ENCODE results near the gene KHDC3L.

Gene KHDC3L

GRCh38 chr6:73348550-73349204, 13.8 kb upstream of the KHDC3L start:
- H3K18ac ChIP-seq (ENCODE audit: low read length): no peak overlapping the region
- H3K79me2 ChIP-seq (ENCODE audit: control insufficient read depth, insufficient read depth, low read length): no peaks in the 10 kb centered on the region
- H2BK5ac ChIP-seq (ENCODE audit: low read length): no peak overlapping the region
- no peak overlapping the region for H2BK15ac ChIP-seq (replicated peaks; ENCODE audit: low read depth)
- no peak overlapping the region for H3K23ac ChIP-seq (ENCODE audit: low read length)
- no peak overlapping the region for H4K8ac ChIP-seq (ENCODE audit: low read depth, low read length)
- no peak overlapping the region for H3K4ac ChIP-seq (ENCODE audit: low read depth, low read length)
- WGBS (ENCODE audit: extremely low coverage, insufficient coverage, low lambda C conversion rate): no CpG with 5 or more reads among the region's 33 CpGs
- no peaks in the 10 kb centered on the region for H3K4me1 ChIP-seq (ENCODE audit: control insufficient read depth, low read depth, low read length)
- H3K36me3 ChIP-seq (ENCODE audit: control insufficient read depth, insufficient read depth, low read length): no peaks in the 10 kb centered on the region
- no peak overlapping the region for H3K56ac ChIP-seq (ENCODE audit: low read length)
- H2AK5ac ChIP-seq (ENCODE audit: low read length): no peak overlapping the region
- H3K4me2 ChIP-seq (ENCODE audit: low read length): no peak overlapping the region
- no peak overlapping the region for H4K5ac ChIP-seq (ENCODE audit: low read length)
- H3K79me1 ChIP-seq (ENCODE audit: low read length): no peaks in the 10 kb centered on the region
- H3K4me3 ChIP-seq (ENCODE audit: low read length): no peak overlapping the region
- no peak overlapping the region for H2BK120ac ChIP-seq (ENCODE audit: low read depth, low read length)
- H3K27me3 ChIP-seq (ENCODE audit: insufficient read depth, low read length, poor library complexity): peaks cover 3% of the 10 kb centered on the region
- DNase-seq: no peak
- H3K9ac ChIP-seq (ENCODE audit: low read length): no peak overlapping the region
- no peak overlapping the region for H3K27ac ChIP-seq (ENCODE audit: low read depth, low read length)

DNA sequence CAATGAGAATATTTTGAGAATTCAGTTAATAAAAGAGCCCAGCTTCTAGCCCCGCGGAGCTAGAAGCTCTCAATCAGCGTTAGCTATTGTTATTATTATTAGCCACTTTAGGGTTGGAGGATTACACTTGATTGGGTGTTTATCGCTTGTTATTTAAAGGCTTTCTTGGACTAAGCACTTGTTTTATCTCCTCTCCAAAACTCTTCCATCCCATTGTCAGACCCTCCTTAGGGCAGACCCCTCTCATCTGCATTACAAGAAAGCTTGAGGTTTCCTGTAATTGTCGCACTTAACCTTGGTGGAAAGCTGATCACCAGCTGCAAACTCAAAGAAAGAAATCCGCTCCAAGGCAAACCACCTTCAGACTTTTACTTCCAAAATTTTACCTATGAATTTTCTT, 13.1 kb upstream of the KHDC3L start:
- H2BK120ac ChIP-seq (ENCODE audit: low read depth, low read length): no peak overlapping the region
- no peak overlapping the region for H3K18ac ChIP-seq (ENCODE audit: low read length)
- no peak overlapping the region for H3K27ac ChIP-seq (ENCODE audit: low read depth, low read length)
- no peak overlapping the region for H3K4me2 ChIP-seq (ENCODE audit: low read length)
- no peak overlapping the region for H3K56ac ChIP-seq (ENCODE audit: low read length)
- H3K4me3 ChIP-seq (ENCODE audit: low read length): no peak overlapping the region
- no peak overlapping the region for H2AK5ac ChIP-seq (ENCODE audit: low read length)
- H3K23ac ChIP-seq (ENCODE audit: low read length): no peak overlapping the region
- H3K36me3 ChIP-seq (ENCODE audit: control insufficient read depth, insufficient read depth, low read length): no peaks in the 10 kb centered on the region
- no peak overlapping the region for H2BK15ac ChIP-seq (replicated peaks; ENCODE audit: low read depth)
- H4K5ac ChIP-seq (ENCODE audit: low read length): no peak overlapping the region
- H2BK5ac ChIP-seq (ENCODE audit: low read length): no peak overlapping the region
- H3K27me3 ChIP-seq (ENCODE audit: insufficient read depth, low read length, poor library complexity): peaks cover 3% of the 10 kb centered on the region
- DNase-seq: peak; percentile 60
- H4K8ac ChIP-seq (ENCODE audit: low read depth, low read length): no peak overlapping the region
- no peak overlapping the region for H3K4ac ChIP-seq (ENCODE audit: low read depth, low read length)
- no peaks in the 10 kb centered on the region for H3K4me1 ChIP-seq (ENCODE audit: control insufficient read depth, low read depth, low read length)
- no peaks in the 10 kb centered on the region for H3K79me1 ChIP-seq (ENCODE audit: low read length)
- no CpG with 5 or more reads among the region's 6 CpGs for WGBS (ENCODE audit: extremely low coverage, insufficient coverage, low lambda C conversion rate)
- H3K79me2 ChIP-seq (ENCODE audit: control insufficient read depth, insufficient read depth, low read length): no peaks in the 10 kb centered on the region
- H3K9ac ChIP-seq (ENCODE audit: low read length): no peak overlapping the region

GRCh38 chr6:73353636-73354593, 8.5 kb upstream of the KHDC3L start, which contains the start of gene DPPA5:
Gene DPPA5, minus strand, starts transcription at chr6:73354276. Its CDS starts 51 bp downstream, at chr6:73354225.
- WGBS (ENCODE audit: extremely low coverage, insufficient coverage, low lambda C conversion rate): no CpG with 5 or more reads among the region's 59 CpGs
- no peak within 1 kb of the TSS for H2AK5ac ChIP-seq (ENCODE audit: low read length)
- H3K79me1 ChIP-seq (ENCODE audit: low read length): no peaks in the 10 kb centered on the region
- H4K5ac ChIP-seq (ENCODE audit: low read length): no peak within 1 kb of the TSS
- no peaks in the 10 kb centered on the region for H3K36me3 ChIP-seq (ENCODE audit: control insufficient read depth, insufficient read depth, low read length)
- no peak within 1 kb of the TSS for H3K4me3 ChIP-seq (ENCODE audit: low read length)
- H3K27ac ChIP-seq (ENCODE audit: low read depth, low read length): no peak within 1 kb of the TSS
- H2BK5ac ChIP-seq (ENCODE audit: low read length): no peak within 1 kb of the TSS
- no peak within 1 kb of the TSS for H2BK120ac ChIP-seq (ENCODE audit: low read depth, low read length)
- H3K79me2 ChIP-seq (ENCODE audit: control insufficient read depth, insufficient read depth, low read length): no peaks in the 10 kb centered on the region
- H3K4ac ChIP-seq (ENCODE audit: low read depth, low read length): no peak within 1 kb of the TSS
- H3K9ac ChIP-seq (ENCODE audit: low read length): no peak within 1 kb of the TSS
- H4K8ac ChIP-seq (ENCODE audit: low read depth, low read length): no peak within 1 kb of the TSS
- H3K27me3 ChIP-seq (ENCODE audit: insufficient read depth, low read length, poor library complexity): peaks cover 3% of the 10 kb centered on the region
- H3K23ac ChIP-seq (ENCODE audit: low read length): no peak within 1 kb of the TSS
- no peak within 1 kb of the TSS for H2BK15ac ChIP-seq (replicated peaks; ENCODE audit: low read depth)
- DNase-seq: no peak
- H3K4me1 ChIP-seq (ENCODE audit: control insufficient read depth, low read depth, low read length): no peaks in the 10 kb centered on the region
- no peak within 1 kb of the TSS for H3K56ac ChIP-seq (ENCODE audit: low read length)
- H3K18ac ChIP-seq (ENCODE audit: low read length): no peak within 1 kb of the TSS
- H3K4me2 ChIP-seq (ENCODE audit: low read length): no peak within 1 kb of the TSS

DNA sequence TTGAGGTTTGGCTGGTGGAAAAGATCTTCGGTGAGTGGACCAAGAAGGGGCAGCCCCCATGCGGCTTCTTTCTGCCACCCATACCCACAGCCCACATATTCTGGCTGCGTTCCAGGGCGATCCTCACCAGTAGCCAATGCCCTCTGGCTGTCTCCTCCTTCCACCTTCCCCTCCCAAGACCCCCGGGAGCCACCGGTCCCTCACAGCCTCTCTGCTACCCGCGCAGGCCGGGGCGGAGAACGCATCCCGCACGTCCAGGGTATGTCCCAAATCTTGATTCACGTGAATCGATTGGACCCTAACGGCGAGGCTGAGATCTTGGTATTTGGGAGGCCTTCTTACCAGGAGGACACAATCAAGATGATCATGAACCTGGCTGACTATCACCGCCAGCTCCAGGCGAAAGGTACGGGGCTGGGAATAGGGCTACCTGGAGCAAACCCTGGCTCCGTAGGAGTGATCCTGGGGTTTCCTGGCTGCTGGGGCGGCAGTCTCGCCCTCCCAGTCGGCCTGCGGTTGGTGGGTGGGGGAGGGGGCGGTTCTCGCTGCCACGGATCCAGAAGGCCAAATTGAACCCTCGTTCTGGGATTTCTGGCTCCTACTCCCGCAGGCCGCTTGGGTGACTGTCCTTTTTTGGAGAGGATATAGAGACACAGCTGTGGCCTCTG, 545 bp downstream of the KHDC3L start:
- no CpG with 5 or more reads among the region's 31 CpGs for WGBS (ENCODE audit: extremely low coverage, insufficient coverage, low lambda C conversion rate)
- no peaks in the 10 kb centered on the region for H3K36me3 ChIP-seq (ENCODE audit: control insufficient read depth, insufficient read depth, low read length)
- no peak overlapping the region for H2AK5ac ChIP-seq (ENCODE audit: low read length)

GRCh38 chr6:73363537-73363875, 1.0 kb downstream of the KHDC3L start:
- Histone ChIP-seq H3K27ac (ENCODE audit: low read depth, low read length) (no peak overlapping the region), H3K27me3 (ENCODE audit: insufficient read depth, low read length, poor library complexity) (no peaks in the 10 kb centered on the region), H4K8ac (ENCODE audit: low read depth, low read length) (no peak overlapping the region), H3K56ac (ENCODE audit: low read length) (no peak overlapping the region), H2BK15ac (replicated peaks; ENCODE audit: low read depth) (no peak overlapping the region), H3K79me1 (ENCODE audit: low read length) (no peaks in the 10 kb centered on the region), H3K4me3 (ENCODE audit: low read length) (no peak overlapping the region), H3K18ac (ENCODE audit: low read length) (no peak overlapping the region), H3K9ac (ENCODE audit: low read length) (no peak overlapping the region), H3K4ac (ENCODE audit: low read depth, low read length) (no peak overlapping the region), H3K23ac (ENCODE audit: low read length) (no peak overlapping the region), H3K4me2 (ENCODE audit: low read length) (no peak overlapping the region), H3K36me3 (ENCODE audit: control insufficient read depth, insufficient read depth, low read length) (no peaks in the 10 kb centered on the region), H2BK120ac (ENCODE audit: low read depth, low read length) (no peak overlapping the region), H2AK5ac (ENCODE audit: low read length) (no peak overlapping the region), H3K4me1 (ENCODE audit: control insufficient read depth, low read depth, low read length) (peaks cover 4% of the 10 kb centered on the region), H2BK5ac (ENCODE audit: low read length) (no peak overlapping the region), H4K5ac (ENCODE audit: low read length) (no peak overlapping the region), H3K79me2 (ENCODE audit: control insufficient read depth, insufficient read depth, low read length) (no peaks in the 10 kb centered on the region)
- no peak for DNase-seq
- no CpG with 5 or more reads among the region's 23 CpGs for WGBS (ENCODE audit: extremely low coverage, insufficient coverage, low lambda C conversion rate)

More for the DNA sequence above, 545 bp downstream of the KHDC3L start:
- no peak overlapping the region for H2BK120ac ChIP-seq (ENCODE audit: low read depth, low read length)
- H3K27ac ChIP-seq (ENCODE audit: low read depth, low read length): no peak overlapping the region
- no peak overlapping the region for H2BK15ac ChIP-seq (replicated peaks; ENCODE audit: low read depth)
- H4K5ac ChIP-seq (ENCODE audit: low read length): no peak overlapping the region
- no peak overlapping the region for H3K56ac ChIP-seq (ENCODE audit: low read length)
- no peak overlapping the region for H3K23ac ChIP-seq (ENCODE audit: low read length)
- no peak overlapping the region for H3K4me3 ChIP-seq (ENCODE audit: low read length)
- H4K8ac ChIP-seq (ENCODE audit: low read depth, low read length): no peak overlapping the region
- no peak overlapping the region for H3K9ac ChIP-seq (ENCODE audit: low read length)
- no peak for DNase-seq
- peaks cover 4% of the 10 kb centered on the region for H3K4me1 ChIP-seq (ENCODE audit: control insufficient read depth, low read depth, low read length)
- H3K18ac ChIP-seq (ENCODE audit: low read length): no peak overlapping the region
- H2BK5ac ChIP-seq (ENCODE audit: low read length): no peak overlapping the region
- no peaks in the 10 kb centered on the region for H3K79me2 ChIP-seq (ENCODE audit: control insufficient read depth, insufficient read depth, low read length)
- H3K79me1 ChIP-seq (ENCODE audit: low read length): no peaks in the 10 kb centered on the region
- no peak overlapping the region for H3K4ac ChIP-seq (ENCODE audit: low read depth, low read length)
- no peak overlapping the region for H3K4me2 ChIP-seq (ENCODE audit: low read length)
- H3K27me3 ChIP-seq (ENCODE audit: insufficient read depth, low read length, poor library complexity): no peaks in the 10 kb centered on the region
